Stimulated activated CD4-positive, alpha-beta T cell treated with anti-CD3 and anti-CD28 coated beads, Interleukin-2, amount 100 ng/mL, for 24 hours (primary cell): ENCODE results near the gene LRR1.
"Not testable (repeated sequence)": the region's sequence is repeated elsewhere in the genome, so short reads cannot be mapped to it uniquely, and the experiment has no call there.

Experiments used
- DNase-seq, 2 donors: peaks; one replicate each; pipeline ENCODE4 v3.0.0-alpha.2; 2020

LRR1 gene

GRCh38 chr14:49586673-49587460 lies 11.9 kb upstream of the LRR1 start:
- DNase-seq, result peak; percentile 65 to 70

- DNase-seq, result no peak
Measured at GRCh38 chr14:49589387-49589786, 9.4 kb upstream of the LRR1 start.

DNA sequence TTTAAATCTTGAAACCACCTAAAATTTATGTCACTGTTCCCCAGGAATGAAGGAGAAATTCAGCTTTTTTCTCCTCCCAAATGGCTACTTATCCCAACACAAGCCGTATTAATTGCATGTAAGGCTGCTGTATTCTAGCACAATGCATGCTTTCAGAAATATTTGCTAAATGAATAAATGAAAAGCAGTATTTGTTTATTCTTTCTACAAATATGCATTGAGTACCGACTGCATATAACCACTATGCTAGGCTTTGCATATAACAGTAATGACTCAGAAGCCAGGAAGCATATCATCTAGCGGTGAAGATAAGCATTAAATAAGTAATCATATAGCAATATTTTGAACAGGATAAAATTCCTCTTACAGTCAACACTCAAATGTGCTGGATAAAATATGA lies 5.7 kb upstream of the LRR1 start:
- DNase-seq, result no peak

GRCh38 chr14:49594347-49595091 lies 4.2 kb upstream of the LRR1 start:
- DNase-seq, result no peak

DNA sequence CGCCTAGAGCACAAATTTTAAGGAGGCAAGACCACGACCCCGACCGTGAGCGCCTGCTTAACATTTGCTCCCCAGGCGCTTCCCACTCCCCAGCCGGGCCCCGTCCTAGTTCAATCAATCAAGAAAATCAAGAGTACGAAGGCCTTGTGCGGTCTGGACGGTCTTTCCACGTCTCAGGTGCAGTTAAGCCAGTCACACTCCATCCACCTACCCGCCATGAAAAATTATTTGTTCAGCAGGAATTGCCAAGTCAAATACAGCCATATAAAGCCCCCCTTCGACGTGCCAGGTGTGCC lies 603 bp upstream of the LRR1 start:
- no peak for DNase-seq

GRCh38 chr14:49607583-49607982 lies 8.8 kb downstream of the LRR1 start:
- DNase-seq, result no peak

DNA sequence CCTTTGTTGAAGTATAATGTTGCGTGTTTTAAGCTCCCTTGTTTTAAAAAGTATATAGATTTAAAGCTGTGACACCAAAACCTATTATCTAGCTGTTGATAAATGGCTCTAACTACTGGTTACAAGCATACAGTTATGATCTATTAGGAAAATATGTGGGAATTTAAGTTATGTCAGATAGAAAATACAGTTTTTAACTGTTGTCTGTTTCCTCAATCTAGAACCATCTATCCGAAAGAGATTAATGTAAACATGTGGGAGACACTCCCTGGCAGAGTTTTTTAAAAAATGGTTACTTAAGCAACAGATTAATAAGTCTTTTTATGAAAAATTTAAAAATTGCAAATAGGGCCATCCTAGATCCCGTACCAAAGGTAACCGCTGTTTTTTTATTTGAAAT lies 13.5 kb downstream of the LRR1 start:
- no peak for DNase-seq

DNA sequence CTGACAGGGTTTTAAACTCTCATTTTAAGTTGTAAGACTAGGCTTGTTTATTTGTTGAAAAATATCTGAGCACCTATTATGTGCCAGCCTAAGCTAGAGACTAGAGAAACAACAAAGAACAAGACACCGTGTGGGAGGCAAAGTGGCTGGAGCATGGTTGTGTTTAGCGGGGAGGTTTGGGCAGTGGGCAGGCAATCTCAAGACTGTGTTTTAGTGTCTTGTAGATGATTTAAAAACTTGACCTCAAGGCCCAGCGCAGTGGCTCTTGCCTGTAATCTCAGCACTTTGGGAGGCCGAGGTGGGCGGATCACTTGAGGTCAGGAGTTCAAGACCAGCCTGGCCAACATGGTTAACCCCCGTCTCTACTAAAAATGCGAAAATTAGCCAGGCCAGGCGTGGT lies 13.9 kb downstream of the LRR1 start:
- DNase-seq, result no peak

GRCh38 chr14:49614196-49614595 lies 15.5 kb downstream of the LRR1 start:
- no peak for DNase-seq

- DNase-seq, result no peak
Measured at GRCh38 chr14:49615776-49616175, 17.0 kb downstream of the LRR1 start.

GRCh38 chr14:49617852-49618519 lies 19.2 kb downstream of the LRR1 start:
- no peak for DNase-seq

DNA sequence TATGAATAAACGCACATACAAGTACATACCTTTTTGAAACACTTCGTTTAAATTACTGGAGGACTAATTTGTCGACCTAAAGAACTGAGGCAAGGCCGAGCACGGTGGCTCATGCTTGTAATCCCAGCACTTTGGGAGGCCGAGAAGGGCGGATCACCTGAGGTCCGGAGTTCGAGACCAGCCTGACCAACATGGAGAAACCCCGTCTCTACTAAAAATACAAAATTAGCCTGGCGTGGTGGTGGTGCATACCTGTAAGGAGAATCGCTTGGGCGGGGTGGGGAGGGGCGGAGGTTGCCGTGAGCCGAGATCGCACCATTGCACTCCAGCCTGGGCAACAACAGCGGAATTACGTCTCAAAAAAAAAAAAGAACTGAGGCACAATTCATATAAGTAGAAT lies 20.5 kb downstream of the LRR1 start:
- not testable (repeated sequence) for DNase-seq

GRCh38 chr14:49619730-49620129 lies 21.0 kb downstream of the LRR1 start:
- no peak for DNase-seq

- peak; percentile 94 to 95 for DNase-seq
Measured at GRCh38 chr14:49620182-49621113, 21.7 kb downstream of the LRR1 start, which contains the start of the genes MGAT2 and RPL36AL. Gene MGAT2 (plus strand): TSS chr14:49620799. CDS start chr14:49621269, 470 bp downstream. Gene RPL36AL (minus strand): TSS chr14:49620626. CDS start chr14:49619104, 1,522 bp downstream.

- DNase-seq, result peak; percentile 64 to 70
Measured at GRCh38 chr14:49621114-49621881, 22.6 kb downstream of the LRR1 start.

DNA sequence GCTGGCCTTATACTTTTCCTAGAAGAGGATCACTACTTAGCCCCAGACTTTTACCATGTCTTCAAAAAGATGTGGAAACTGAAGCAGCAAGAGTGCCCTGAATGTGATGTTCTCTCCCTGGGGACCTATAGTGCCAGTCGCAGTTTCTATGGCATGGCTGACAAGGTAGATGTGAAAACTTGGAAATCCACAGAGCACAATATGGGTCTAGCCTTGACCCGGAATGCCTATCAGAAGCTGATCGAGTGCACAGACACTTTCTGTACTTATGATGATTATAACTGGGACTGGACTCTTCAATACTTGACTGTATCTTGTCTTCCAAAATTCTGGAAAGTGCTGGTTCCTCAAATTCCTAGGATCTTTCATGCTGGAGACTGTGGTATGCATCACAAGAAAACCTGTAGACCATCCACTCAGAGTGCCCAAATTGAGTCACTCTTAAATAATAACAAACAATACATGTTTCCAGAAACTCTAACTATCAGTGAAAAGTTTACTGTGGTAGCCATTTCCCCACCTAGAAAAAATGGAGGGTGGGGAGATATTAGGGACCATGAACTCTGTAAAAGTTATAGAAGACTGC lies 23.4 kb downstream of the LRR1 start:
- DNase-seq, result no peak

- no peak for DNase-seq
Measured at GRCh38 chr14:49623387-49623786, 24.6 kb downstream of the LRR1 start.

DNA sequence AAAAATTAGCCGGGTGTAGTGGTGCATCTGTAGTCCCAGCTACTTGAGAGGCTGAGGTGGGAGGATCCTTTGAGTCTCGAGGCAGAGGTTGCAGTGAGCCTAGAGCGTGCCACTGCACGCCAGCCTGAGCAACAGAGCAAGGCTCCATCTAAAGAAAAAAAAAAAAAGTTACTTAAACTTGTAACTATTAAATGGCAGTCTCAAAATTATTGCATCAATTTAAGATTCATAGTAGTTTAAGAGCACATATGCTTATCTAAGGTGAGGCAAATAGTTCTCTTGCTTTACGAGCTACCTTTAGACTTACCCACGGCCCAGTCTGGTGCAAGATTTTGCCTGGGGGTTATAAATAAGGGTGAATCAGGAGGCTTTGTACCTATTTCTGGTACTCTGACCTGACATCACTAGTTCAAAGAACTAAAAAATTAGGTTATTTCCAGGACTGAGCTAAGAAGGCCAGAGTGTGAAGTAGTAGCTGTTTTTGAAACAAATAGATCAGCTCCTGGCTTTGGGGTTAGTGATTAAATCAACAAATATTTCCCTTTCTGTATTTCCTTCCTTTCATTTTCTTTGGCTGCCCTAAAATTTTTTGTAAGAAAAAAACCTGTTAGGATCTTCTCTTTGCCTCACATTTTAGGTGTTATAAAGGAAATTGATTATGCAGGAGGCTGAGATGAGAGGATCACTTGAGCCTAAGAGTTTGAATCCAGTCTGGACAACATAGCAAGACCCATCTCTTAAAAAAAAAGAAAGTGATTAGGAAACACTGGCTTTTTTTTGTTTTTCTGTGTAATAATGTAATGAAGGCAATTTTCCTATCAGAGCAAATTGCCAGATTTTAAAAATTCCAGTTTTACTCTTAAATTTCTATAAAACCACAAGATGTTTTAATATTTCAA lies 25.4 kb downstream of the LRR1 start:
- DNase-seq, result no peak

DNA sequence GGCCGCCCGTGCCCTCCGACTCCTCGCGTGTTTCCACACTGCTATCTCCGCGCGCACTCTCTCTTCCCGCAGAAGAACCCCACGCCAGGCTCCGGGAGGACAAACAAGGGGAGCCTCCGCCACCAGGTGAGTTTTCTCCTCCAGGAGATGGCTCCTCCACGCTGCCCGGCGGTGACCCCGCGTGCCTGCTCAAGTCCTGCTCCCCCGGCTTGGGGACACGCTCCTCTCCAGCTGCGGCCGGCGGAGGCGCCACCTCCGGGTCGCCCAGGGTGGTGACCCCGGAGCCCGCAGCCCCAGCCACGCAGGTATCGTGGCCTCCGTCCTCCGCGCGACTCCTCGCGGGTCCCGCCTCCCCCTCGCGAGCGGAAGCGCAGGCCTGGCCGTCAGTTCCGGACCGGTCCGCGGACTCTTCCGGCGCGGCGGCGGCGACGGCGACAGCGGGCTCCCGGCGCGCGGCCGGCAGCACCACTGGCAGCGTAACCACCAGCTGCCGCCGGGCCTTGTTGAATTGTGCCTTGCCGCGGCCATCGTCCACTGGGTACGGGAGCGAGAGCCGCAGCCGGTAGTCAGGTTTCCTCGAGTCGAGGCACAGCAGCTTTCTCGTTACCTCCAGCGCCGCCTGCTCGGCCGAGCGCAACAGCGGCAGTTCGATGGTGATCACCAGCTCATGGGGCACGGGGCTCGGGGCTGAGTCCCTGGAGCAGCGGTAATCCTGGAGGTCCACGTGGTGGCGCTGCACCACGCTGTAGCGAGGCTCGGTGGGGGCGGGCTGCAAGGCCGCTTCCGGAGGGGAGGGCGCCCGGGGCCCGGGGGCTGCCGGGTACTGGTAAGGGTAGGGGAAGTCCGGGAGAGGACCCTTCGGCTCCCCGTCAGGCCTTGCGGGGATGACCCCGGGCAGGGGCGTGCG lies 35.2 kb downstream of the LRR1 start:
- DNase-seq, result peak; percentile 95 to 96
